ENCODE results near the gene SRSF5. TPM values are rescaled to one million over a fixed set of nuclear protein-coding genes. Genes with fewer than 3 reads are reported as not detected.
"Not testable (repeated sequence)": the region's sequence is repeated elsewhere in the genome, so short reads cannot be mapped to it uniquely, and the experiment has no call there.

SRSF5 gene
- total RNA-seq, 1 experiment from 2014 or later, result 395 TPM

GRCh38 chr14:69811227-69811867, 44.4 kb downstream of the SRSF5 start:
- H3K27ac ChIP-seq, result no peak overlapping the region
- no peaks in the 10 kb centered on the region for H4K20me1 ChIP-seq (ENCODE audit: insufficient read depth)
- H3F3A ChIP-seq (ENCODE audit: insufficient read depth, low read depth), result no peaks in the 10 kb centered on the region
- H3K4me1 ChIP-seq (replicated peaks; ENCODE audit: insufficient read depth), result no peaks in the 10 kb centered on the region
- BruUV-seq (replicated peaks), result no TSS peak
- no peak for TF ChIP-seq CTCF (conservative IDR thresholded peaks at IDR 0.05)
- no peak for TF ChIP-seq EZH2 (IDR thresholded peaks at IDR 0.05; ENCODE audit: low read depth)
- H3K79me2 ChIP-seq (ENCODE audit: low read depth), result no peaks in the 10 kb centered on the region
- H3K27me3 ChIP-seq (ENCODE audit: insufficient read depth, low read depth), result peaks cover 33% of the 10 kb centered on the region
- intact Hi-C loops (cut with micrococcal nuclease; ENCODE audit: unreplicated experiment), result no loop called here
- H3K4me3 ChIP-seq, result no peak overlapping the region
- POLR2A ChIA-PET (ENCODE audit: unreplicated experiment), result no interaction called here
- CTCF ChIA-PET, result no interaction called here
- no peaks in the 10 kb centered on the region for H3K9me2 ChIP-seq (ENCODE audit: insufficient read depth)
- no peak overlapping the region for H2AFZ ChIP-seq
- no peak overlapping the region for H3K4me2 ChIP-seq
- no peak for DNase-seq
- H3K36me3 ChIP-seq (ENCODE audit: low read depth), result no peaks in the 10 kb centered on the region
- H3K9me3 ChIP-seq (ENCODE audit: insufficient read depth, low read depth), result no peaks in the 10 kb centered on the region; the same call in 1 of the 2 replicates

DNA sequence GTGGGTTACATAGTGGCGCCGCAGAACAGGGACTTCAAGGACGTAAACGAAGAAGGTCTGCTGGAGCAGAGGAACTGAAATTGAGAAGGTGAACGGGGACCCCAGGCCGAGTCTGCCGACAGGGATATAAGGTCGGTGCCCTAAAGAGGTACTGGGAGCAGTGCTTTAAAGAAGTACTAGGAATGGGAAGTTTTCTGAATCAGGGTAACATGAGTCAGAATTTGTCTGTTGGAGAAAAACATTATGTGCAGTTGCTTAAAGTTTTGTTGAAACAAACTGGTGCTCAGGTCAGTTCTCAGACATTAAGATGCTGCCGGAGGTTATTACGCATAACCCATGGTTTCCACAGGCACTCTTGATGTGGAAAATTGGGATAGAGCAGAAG, 44.9 kb downstream of the SRSF5 start:
- H3K4me2 ChIP-seq, result no peak overlapping the region
- POLR2A ChIA-PET (ENCODE audit: unreplicated experiment), result no interaction called here
- no TSS peak for BruUV-seq (replicated peaks)
- no peaks in the 10 kb centered on the region for H3K36me3 ChIP-seq (ENCODE audit: low read depth)
- no peaks in the 10 kb centered on the region for H4K20me1 ChIP-seq (ENCODE audit: insufficient read depth)
- no peaks in the 10 kb centered on the region for H3K4me1 ChIP-seq (replicated peaks; ENCODE audit: insufficient read depth)
- TF ChIP-seq EZH2 (IDR thresholded peaks at IDR 0.05; ENCODE audit: low read depth) (no peak), CTCF (conservative IDR thresholded peaks at IDR 0.05) (no peak)
- intact Hi-C loops (cut with micrococcal nuclease; ENCODE audit: unreplicated experiment), result no loop called here
- CTCF ChIA-PET, result no interaction called here
- H3K27ac ChIP-seq, result no peak overlapping the region
- H3K9me3 ChIP-seq (ENCODE audit: insufficient read depth, low read depth), result no peaks in the 10 kb centered on the region; the same call in 1 of the 2 replicates
- H3K9me2 ChIP-seq (ENCODE audit: insufficient read depth), result no peaks in the 10 kb centered on the region
- H2AFZ ChIP-seq, result no peak overlapping the region
- H3K27me3 ChIP-seq (ENCODE audit: insufficient read depth, low read depth), result peaks cover 38% of the 10 kb centered on the region
- DNase-seq, result no peak
- H3F3A ChIP-seq (ENCODE audit: insufficient read depth, low read depth), result no peaks in the 10 kb centered on the region
- no peaks in the 10 kb centered on the region for H3K79me2 ChIP-seq (ENCODE audit: low read depth)
- no peak overlapping the region for H3K4me3 ChIP-seq

DNA sequence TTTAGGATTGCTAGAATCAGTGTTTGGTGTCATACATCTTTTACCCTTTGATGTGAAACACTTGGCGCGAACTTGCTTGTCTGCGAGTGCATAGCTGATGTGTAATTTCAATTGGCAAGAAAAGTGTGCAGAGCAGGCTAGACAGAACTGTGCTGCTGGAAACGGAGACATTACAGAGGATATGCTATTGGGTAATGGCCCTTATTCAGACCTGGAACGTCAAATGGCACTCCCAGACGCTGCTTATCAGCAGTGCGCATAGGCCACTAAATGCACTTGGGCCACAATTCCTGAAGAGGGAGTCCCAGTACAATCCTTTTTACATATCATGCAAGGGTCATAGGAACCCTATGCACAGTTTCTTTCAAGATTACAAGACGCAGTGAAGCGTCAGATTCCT, 45.8 kb downstream of the SRSF5 start:
- peaks cover 46% of the 10 kb centered on the region for H3K27me3 ChIP-seq (ENCODE audit: insufficient read depth, low read depth)

GRCh38 chr14:69813346-69813745, 46.4 kb downstream of the SRSF5 start:
- POLR2A ChIA-PET (ENCODE audit: unreplicated experiment), result interaction anchor here (0.7 kb wide), 1 partner anchor 826 kb away, joined by 5 read pairs; no protein-coding TSS in a partner anchor
- H3K27ac ChIP-seq; H3F3A ChIP-seq (ENCODE audit: insufficient read depth, low read depth); H4K20me1 ChIP-seq (ENCODE audit: insufficient read depth); H2AFZ ChIP-seq; H3K79me2 ChIP-seq (ENCODE audit: low read depth); H3K4me2 ChIP-seq; H3K4me1 ChIP-seq (replicated peaks; ENCODE audit: insufficient read depth); intact Hi-C loops (cut with micrococcal nuclease; ENCODE audit: unreplicated experiment); DNase-seq; H3K4me3 ChIP-seq; BruUV-seq (replicated peaks); H3K9me2 ChIP-seq (ENCODE audit: insufficient read depth); CTCF ChIA-PET; H3K9me3 ChIP-seq (ENCODE audit: insufficient read depth, low read depth); H3K36me3 ChIP-seq (ENCODE audit: low read depth): not testable (repeated sequence)
- peaks cover 52% of the 10 kb centered on the region for H3K27me3 ChIP-seq (ENCODE audit: insufficient read depth, low read depth)

More for the DNA sequence above, 45.8 kb downstream of the SRSF5 start:
- H3K27ac ChIP-seq, result no peak overlapping the region
- CTCF ChIA-PET, result no interaction called here
- H3K9me2 ChIP-seq (ENCODE audit: insufficient read depth), result no peaks in the 10 kb centered on the region
- H3K4me3 ChIP-seq, result no peak overlapping the region
- POLR2A ChIA-PET (ENCODE audit: unreplicated experiment), result interaction anchor here (0.7 kb wide), 1 partner anchor 826 kb away, joined by 5 read pairs; no protein-coding TSS in a partner anchor
- no peak overlapping the region for H2AFZ ChIP-seq
- H3K36me3 ChIP-seq (ENCODE audit: low read depth), result no peaks in the 10 kb centered on the region
- H3K4me2 ChIP-seq, result no peak overlapping the region
- DNase-seq, result peak in 1 of 2 experiments; percentile 7
- no peaks in the 10 kb centered on the region for H3K4me1 ChIP-seq (replicated peaks; ENCODE audit: insufficient read depth)
- BruUV-seq (replicated peaks), result no TSS peak
- intact Hi-C loops (cut with micrococcal nuclease; ENCODE audit: unreplicated experiment), result no loop called here
- H4K20me1 ChIP-seq (ENCODE audit: insufficient read depth), result no peaks in the 10 kb centered on the region
- no peak for TF ChIP-seq EZH2 (IDR thresholded peaks at IDR 0.05; ENCODE audit: low read depth)
- TF ChIP-seq CTCF (conservative IDR thresholded peaks at IDR 0.05), result 0 out of 2 replicates have a peak, but pooled peaks have one; percentile 23
- H3K79me2 ChIP-seq (ENCODE audit: low read depth), result no peaks in the 10 kb centered on the region
- no peaks in the 10 kb centered on the region for H3F3A ChIP-seq (ENCODE audit: insufficient read depth, low read depth)
- no peaks in the 10 kb centered on the region; the same call in 1 of the 2 replicates for H3K9me3 ChIP-seq (ENCODE audit: insufficient read depth, low read depth)
